ENCODE results near the gene DLGAP1.

DLGAP1 gene

GRCh38 chr18:3566851-3567250, 888.3 kb downstream of the DLGAP1 start:
- no peak for FAIRE-seq
- DNase-seq (ENCODE audit: low spot score): no peak

DNA sequence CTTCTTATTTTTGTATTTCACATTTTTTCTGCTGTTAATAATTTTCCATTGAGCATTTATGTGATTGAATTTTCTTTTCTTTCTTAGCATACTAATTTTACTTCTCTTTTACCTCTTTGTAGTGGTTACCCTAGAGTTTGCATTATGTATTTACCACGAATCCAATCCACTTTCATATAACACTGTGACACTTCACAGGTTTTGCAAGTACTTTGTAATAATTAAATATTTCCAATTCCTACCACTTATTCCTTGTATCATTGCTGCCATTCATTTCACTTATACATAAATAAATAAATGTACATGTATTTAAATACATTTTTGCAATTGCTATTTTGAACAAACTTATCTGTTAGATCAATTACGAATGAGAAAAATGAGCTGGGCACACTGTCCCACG, 894.4 kb downstream of the DLGAP1 start:
- FAIRE-seq: no peak

DNA sequence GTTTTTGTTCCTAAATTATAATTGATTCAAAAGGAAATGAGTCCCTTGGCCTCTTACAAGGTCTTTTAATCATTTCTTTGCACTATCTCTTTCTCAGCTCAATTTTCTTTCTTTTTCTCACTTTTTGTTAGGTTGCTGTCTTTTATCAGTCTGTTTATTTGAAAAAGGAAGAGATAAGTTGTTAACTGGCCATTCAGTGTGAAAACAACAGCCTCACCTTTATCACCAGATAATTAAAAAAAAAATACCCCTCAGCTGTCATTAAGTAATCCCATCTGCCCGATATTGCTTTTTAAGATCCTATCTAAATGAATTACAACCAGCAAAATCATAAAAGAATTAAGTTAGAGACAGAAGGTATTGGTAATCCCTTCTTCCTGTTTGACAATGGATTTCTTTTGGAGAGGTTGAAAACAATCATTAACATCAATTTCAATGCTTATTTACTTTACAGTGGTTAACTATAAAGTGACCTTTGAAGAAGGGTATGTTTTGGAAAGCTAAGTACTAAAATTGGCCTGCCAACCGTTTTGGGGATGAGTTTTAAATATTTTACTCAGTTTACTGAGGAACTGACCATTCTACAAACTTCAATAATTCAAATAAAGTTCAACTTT, 900.2 kb downstream of the DLGAP1 start:
- DNase-seq (ENCODE audit: low spot score) (no peak), FAIRE-seq (no peak)

More for the DNA sequence above, 894.4 kb downstream of the DLGAP1 start:
- DNase-seq (ENCODE audit: low spot score): no peak

GRCh38 chr18:3554091-3554601, 901.0 kb downstream of the DLGAP1 start:
- FAIRE-seq: no peak
- no peak for DNase-seq (ENCODE audit: low spot score)

DNA sequence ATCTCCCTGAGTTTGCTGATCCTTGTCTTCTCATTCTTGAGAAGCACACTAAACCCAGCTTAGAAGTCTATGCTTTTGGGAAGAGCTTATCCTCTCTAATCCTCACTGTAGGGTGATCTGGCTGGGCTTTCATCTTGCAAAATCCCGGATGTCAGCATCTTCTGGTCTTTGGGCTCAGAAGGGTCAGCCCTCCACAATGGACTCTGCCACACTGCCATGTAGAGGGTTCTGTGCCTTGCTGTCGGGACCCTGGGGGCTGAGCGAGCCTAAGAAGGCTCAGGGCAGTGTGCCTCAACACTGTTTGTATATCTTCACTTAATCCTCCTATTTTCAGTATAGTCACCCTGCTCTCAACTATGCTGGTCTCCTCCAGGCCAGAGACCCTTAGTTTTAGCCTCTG, 902.8 kb downstream of the DLGAP1 start:
- DNase-seq (ENCODE audit: low spot score): no peak
- no peak for FAIRE-seq

DNA sequence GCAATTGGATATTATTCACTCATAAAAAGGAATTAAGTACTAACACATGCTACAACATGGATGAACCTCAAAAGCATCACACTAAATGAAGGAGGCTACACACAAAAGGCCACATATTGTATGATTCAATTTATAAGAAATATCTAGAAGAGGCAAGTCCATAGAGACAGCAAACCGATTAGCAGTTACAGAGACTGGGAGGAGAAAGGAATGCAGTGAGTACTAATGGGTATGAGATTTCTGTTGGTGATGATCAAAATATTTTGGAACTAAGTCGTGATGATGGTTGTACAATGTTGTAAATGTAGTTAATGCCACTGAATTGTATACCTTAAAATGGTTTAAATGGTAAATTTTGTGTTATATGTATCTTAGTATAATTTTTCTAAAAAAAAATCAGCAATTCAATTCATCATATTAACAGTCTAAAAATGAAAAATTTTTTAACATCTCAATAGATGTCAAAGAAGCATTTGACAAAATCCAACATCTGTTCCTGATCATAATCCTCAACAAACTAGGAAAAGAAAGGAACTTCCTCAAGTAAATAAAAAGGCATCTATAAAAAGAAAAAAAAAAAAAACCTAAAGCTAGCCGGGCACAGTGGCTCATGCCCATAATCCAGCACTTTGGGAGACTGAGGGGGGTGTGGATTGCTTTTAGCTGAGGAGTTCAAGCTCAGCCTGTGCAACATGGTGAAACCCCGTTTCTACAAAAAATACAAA, 907.1 kb downstream of the DLGAP1 start:
- FAIRE-seq (no peak), DNase-seq (ENCODE audit: low spot score) (no peak)

DNA sequence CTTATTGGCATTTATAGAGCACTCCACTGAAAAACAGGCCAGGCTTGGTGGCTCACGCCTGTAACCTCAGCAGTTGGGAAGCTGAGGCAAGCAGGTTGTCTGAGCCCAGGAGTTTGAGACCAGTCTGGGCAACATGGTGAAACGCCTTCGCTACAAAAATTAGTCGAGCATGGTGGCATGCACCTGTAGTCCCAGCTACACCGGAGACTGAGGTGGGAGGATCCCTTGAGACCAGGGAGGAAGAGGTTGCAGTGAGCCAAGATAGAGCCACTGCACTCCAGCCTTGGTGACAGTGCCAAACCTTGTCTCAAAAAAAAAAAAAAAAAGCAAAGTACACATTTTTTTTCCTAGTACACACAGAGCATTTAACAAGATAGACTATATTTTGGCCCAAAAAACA, 909.0 kb downstream of the DLGAP1 start:
- no peak for DNase-seq (ENCODE audit: low spot score)
- FAIRE-seq: no peak

- no peak for DNase-seq (ENCODE audit: low spot score)
- FAIRE-seq: no peak
These were observed 910.6 kb downstream of the DLGAP1 start for GRCh38 chr18:3544537-3544936.

DNA sequence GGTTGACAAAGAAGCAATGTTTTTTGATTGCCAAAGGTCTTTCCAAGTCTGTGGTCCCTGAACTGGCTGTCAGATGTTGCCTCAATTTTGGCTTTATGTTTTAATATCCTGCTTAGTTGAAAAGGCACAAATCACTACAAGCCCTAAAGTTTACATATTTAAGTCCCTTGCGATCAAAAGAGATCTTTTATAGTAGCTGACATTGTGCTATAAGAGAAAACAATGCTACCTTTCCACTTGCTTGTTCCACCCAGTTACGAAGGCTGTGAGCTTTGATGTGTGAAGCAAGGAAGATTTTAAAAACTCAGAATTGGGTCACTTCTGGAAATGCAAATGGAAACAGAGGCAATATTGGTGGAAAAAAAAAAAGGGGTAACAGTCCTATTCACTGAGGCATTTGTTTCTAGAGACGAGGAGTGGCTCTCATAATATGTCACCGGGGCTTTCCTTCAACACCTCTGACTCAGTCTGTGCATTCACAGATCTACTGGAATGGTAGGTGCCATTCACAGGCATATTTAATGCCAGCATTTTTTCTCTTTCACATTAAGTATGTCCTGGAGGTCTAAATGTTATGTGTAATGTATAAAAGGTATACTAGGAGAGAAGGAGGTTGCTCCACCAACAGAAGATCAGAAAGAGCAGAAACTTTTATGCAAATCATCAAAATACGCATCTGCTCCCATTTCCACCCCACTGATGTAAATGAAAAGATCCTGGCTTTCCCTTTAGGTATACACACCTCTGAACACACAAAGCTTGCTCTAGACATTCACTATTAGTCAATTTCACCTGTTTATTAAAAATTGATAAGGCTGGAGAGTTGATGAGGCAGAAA, 913.3 kb downstream of the DLGAP1 start:
- FAIRE-seq: no peak
- DNase-seq (ENCODE audit: low spot score): no peak

DNA sequence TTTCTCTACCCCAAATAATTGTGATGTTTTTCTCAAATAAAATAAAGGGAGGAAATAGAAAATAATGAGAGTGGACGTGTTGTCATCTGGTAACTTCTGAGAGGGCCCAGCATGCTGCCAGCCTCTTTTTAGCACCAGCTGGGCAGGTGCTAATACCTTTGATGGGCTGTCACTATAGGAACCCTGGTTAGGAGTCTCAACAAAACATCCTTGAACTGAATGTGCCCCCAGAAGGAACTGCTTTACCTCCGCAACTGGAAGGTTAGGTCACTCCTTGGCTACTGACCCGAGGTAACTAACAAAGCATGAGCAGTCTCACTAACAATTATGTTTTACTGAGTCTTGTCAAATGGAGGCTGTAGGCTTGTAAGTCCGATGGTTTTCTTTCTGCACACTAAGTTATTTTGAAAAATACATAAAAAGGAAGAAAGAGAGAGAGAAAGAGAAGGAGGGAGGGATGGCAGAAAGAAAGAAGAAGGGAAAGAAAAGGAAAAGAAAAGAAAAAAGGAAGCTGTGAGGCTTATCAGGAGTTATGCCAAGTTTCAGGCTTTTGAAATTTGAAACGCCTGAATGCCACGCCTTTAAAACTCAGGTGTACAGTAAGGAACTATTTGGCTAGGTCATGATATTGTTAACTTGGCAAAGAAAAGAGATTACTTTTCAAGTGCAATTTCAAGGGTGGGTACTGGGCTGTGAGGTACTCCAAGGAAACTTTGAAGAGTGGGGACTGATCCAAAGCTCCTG, 914.1 kb downstream of the DLGAP1 start:
- no peak for DNase-seq (ENCODE audit: low spot score)
- FAIRE-seq: no peak

GRCh38 chr18:3538954-3539617, 916.0 kb downstream of the DLGAP1 start:
- no peak for FAIRE-seq
- no peak for DNase-seq (ENCODE audit: low spot score)

DNA sequence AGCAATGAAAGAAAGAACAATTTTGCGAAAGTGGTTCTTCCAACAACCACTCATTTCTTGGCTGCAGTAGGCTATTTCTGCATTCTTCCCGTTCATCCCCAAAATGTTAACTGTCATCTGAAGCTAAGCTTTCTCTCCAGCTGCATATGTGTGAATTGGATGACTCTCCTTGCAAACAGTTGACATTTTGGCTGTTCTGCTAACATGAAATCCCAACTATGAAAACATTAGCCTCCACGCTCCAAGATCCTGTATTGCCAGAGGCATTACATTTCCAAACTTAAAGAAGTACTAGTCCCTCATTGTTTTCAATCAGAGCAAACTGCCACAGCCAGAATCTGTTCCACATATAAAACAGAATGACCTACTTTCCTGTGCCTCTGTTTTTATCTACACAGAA, 916.7 kb downstream of the DLGAP1 start:
- no peak for FAIRE-seq
- no peak for DNase-seq (ENCODE audit: low spot score)

DNA sequence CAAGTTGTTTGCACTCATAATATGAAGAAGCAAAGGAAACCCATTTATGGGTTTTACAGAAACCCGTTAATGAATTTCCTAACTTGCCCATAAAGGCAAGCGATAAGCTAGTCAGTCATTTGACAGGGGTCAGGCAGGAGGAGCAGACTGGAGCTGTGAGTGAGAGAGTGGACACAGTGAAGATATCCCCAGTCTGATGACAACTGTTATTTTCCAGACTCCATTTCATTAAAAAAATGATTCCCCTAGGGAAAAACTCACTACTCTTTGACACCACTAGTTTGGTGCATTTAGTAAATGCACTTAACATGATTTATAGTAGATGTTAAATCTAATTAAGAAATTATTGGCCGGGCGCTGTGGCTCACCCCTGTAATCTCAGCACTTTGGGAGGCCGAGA, 924.3 kb downstream of the DLGAP1 start:
- no peak for DNase-seq (ENCODE audit: low spot score)
- no peak for FAIRE-seq

DNA sequence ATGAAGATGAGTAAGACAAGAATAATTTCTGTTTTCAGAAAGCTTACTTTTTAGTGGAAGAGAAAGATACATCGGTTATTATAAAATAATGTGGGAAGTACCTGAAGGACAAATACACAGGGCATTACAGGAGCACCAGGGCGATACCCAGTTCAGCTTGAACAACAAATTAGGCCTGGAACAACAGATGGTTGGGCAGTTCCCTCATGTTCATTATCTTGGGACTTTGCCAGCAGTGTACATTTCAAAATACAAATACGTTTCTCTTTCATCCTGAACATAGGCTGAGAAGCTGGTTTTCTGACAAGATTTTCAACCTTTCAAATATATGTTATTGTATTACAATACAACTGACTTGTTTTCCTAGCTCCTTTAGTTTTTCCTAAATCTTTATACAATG, 925.5 kb downstream of the DLGAP1 start:
- FAIRE-seq (no peak), DNase-seq (ENCODE audit: low spot score) (no peak)

- DNase-seq (ENCODE audit: low spot score) (no peak), FAIRE-seq (no peak)
These were observed 926.0 kb downstream of the DLGAP1 start for GRCh38 chr18:3529077-3529476.

GRCh38 chr18:3528231-3528630, 926.9 kb downstream of the DLGAP1 start:
- no peak for DNase-seq (ENCODE audit: low spot score)

DNA sequence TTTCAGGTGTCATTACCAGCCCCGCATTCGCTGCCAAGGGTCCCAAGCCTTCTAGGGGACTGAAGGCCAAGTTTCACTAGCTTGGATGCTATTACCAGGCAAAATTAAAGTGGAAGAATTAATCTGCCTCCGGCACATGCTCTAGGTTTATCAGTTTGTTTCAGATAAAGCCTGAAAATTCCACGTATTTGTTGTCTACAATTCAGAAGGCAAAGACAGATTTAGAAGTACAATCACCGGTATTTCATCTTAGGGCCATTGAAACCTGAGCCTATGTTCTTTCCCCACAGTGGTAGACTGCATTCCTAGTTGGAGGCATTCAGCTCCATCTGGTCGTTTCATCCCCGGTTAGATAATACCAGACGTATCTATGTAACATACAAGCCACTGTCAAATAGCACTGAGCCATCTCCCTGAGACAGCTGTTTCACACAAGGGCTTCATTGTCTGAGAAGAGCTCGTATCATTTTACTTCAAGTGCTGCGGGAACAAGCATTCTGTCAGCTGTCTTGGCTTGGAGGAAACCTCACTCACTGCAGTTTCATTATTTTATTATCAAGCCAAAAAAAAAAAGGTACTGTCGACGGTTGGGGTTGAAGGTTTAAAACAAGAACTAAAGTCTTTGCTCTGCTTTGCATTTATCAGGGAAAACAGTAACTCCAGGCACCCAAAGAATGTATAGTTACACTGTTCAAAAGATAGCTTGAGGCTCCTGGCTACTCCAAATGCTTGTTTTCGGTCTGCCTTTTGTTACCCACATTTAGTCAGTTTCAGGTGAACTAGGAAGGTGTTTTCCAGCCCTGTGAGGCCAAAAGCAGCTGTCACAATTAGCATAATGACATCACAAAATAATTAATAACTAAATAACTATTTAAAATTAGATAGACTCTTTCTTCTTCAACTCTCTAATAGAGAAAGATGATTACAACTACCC, 928.4 kb downstream of the DLGAP1 start:
- DNase-seq (ENCODE audit: low spot score) (no peak), FAIRE-seq (no peak)

More at GRCh38 chr18:3528231-3528630, 926.9 kb downstream of the DLGAP1 start:
- no peak for FAIRE-seq

DNA sequence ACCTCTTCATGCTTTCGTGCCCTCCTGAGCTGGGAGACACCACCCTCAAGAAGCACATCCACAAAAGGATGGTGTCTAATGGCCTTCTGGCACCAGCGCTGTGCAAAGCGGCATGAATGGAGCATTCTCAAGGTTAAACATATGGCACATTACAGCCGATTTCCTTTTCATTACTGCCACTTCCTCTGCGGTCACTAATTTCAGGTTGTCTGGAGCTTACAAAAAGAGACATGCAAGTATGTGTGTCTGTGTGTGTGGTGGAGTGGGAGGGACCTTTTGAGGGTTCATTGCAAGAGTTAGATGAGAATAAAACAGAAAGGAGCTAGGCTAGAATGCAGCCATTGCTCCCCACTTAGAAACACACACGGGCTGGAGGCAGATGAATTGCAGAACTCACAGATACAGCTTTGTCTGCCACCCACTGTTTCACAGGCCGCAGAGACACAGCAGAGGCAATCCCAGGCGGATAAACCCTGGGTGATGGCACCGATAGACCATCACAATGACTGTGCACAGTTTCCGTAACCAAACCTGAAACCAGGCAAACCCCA, 929.2 kb downstream of the DLGAP1 start:
- no peak for FAIRE-seq
- no peak for DNase-seq (ENCODE audit: low spot score)

- FAIRE-seq (no peak), DNase-seq (ENCODE audit: low spot score) (no peak)
These were observed 930.4 kb downstream of the DLGAP1 start for GRCh38 chr18:3524706-3525105.
